GM19463 (cell line): Measurements from ENCODE around the gene PEX14.

ENCODE experiments used
- ATAC-seq: cut with Tn5 transposase; IDR thresholded peaks from one replicate; pipeline ENCODE4 v1.9.1; 2021; ENCODE audit warnings: mild to moderate bottlenecking, moderate library complexity; ENCODE audit not compliant: unreplicated experiment

PEX14 gene

DNA sequence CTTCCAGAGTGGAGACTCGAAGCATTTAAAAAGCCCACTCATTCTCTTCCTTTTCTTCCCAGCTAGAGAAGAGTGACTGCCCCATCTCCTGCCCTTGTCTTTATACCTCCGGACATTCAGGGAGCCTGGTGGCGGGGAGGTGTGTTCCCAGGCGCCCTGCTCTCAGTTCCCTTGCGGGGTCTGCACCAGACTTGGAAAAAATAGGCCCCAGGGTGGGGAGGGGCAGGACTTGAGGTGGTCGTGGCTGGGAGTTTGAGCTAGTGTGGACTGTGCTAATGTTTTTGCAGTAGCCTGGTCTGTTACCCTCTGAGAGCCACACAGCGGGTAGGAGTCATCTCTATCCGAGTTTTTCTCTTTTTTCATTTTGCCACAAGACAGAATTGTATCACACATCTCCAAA lies 139.1 kb downstream of the PEX14 start:
- no peak for ATAC-seq

DNA sequence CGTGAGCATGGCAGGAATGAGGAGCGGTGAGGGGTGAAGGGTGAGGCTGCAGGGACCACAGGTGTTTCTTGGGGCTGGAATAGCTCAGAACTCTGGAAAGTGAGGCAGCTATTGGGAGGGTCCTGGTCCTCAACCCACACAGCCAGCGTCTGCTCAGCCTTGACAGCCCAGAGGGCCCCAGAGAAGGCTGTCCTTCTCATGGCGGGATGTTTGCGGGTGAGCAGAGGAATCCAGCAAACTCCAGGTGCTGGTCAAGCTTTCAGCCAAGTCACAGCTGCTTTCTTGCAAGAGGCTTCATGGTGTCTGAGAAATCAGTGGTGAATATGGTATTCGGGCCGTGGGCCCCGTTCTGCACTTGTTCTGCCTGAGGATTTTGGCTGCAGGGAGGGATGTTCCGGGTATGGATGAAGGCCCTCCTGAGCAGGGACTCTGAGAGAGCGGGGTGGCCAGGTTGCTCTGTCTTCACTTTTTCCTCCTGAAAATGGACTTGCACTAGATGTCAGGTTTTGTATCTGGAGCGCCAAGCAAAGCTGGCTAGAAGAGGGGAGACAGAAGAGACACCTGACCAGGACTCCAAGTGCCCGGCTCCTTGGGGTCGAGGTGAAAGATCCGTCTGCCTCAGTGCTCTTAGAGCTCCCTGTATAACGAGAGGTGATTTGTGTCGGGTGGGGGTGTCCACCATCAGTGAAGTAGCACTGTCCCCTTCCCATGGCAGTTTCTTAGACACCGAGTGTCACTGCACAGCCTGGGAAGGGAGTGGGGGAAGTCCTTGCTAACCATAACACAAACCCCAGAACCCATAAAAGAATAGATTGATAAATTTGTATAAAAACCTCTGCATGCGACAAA lies 139.9 kb downstream of the PEX14 start:
- ATAC-seq: no peak

DNA sequence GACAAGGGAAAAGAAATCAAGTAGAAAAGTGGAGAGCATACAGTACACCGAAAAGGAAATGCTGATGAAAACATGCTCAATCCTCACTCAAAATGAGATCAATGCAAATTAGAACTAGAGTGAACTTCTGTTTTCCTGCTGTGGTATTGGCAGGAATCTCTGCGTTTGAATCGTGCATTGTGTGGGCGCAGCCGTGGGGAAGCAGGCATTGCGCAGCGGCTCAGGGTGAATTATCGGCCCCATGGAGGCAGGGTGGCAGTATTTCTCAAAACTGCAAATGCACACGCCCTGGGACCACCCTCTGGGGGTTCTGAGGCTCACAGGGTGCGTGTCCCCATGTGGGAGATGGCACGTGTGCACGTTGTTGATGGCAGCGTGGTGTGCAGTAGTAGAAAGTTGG lies 140.6 kb downstream of the PEX14 start:
- ATAC-seq: no peak

DNA sequence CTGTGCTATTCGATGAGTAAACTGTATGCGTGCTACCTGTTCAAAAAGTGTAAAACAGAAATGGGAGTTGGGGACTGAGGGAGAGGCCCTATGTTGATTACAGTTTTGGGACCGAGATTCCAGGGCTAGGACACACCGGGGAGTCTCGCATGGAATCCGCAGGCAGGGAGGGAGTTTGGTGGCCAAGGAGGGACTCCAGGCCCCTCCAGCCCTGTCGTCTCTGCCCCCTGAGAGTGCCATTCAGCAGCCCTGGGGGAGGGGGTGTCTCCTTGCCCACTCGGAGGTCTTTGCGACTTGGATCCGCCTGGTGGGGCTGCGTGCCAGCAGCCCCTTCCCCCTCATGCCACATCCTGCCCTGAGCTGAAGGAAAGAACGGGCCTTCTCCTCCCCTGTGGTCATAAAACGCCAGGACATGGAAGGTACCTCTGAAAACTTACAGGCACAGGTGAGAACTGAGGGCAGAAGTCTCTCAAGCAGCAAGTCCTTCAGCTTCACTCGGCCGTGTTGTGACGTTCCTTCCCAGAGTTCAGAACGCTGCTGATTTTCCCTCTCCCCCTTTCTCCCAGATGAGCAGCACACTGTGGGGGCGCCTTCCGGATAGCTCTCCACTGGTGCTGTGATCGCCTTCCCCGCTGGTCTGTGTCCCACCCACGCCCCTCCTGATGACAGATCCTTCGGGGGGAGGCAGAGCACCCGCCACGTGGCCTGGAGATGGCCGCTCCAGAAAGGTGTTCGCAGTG lies 141.4 kb downstream of the PEX14 start:
- no peak for ATAC-seq

DNA sequence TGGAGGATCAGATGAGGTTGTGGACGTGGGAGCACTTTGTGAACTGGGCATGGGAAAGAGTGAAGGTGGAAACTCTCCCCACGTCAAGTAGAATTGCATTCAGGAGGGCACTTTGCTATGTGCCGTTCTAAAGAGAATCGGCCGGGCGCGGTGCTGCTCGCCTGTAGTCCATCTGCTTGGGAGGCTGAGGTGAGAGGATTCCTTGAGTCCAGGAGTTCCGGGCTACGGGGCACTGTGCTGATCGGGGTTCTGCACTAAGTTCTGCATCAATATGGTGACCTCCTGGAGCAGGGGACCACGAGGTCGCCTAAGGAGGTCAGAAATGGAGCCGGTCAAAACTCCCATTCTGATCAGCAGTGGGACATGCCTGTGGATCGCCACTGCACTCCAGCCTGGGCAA lies 141.9 kb downstream of the PEX14 start:
- ATAC-seq: no peak

DNA sequence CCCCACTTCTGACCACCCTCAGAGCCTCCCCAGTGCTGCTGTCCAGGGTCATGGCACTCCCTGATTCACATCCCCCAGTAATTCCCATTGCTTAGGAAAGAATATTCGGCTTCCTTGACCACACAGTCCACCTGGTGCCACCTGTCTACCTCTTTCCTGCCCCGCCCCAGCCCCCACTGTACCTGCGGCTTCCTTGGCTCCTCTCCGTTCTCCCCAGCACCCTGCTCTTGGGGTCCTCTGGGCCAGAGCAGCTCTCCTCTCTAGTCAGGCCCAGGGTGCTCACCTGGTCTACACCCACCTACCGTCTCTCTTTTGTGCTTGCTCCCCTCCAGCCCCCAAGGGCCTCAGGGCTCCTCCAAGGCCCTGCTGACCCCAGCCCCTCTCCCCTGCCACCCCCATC lies 142.6 kb downstream of the PEX14 start:
- ATAC-seq: no peak

GRCh38 chr1:10617931-10618885 lies 143.5 kb downstream of the PEX14 start:
- no peak for ATAC-seq

GRCh38 chr1:10620776-10621175 lies 146.0 kb downstream of the PEX14 start:
- no peak for ATAC-seq

GRCh38 chr1:10621906-10622305 lies 147.2 kb downstream of the PEX14 start:
- ATAC-seq: no peak

DNA sequence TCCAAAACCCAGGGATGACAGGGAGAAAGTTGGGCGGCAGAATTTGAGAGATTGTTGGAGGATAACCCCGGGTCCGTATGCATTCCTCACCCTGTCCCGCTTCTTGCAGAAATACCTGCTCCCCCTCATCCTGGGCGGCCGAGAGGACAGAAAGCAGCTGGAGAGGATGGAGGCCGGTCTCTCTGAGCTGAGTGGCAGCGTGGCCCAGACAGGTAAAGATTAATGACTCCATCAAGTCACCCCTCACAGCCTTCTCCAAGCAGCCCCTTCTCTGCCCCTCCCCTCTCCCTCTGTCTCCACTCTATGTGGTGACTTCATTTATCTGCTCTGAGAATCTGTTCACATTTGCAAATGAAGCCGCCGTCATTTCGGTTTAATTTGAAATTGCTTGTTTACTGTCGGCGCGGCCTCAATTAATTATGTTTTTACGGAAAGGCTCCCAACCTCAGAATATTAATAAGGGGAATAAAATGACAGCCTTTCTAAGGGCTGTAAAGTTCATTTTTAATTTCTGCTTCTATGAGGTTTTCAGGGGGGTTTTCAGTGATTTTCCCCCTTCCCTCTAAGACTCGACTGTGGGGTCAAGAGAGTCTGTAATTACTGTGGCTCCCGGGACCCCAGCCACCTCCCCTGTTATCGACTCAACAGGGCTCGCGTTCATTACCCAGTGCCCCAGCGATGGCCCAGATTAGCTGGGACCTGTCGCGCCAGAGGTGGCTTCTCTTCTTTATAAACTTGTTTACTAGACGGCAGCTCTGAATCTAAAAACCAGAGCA lies 148.3 kb downstream of the PEX14 start:
- no peak for ATAC-seq

DNA sequence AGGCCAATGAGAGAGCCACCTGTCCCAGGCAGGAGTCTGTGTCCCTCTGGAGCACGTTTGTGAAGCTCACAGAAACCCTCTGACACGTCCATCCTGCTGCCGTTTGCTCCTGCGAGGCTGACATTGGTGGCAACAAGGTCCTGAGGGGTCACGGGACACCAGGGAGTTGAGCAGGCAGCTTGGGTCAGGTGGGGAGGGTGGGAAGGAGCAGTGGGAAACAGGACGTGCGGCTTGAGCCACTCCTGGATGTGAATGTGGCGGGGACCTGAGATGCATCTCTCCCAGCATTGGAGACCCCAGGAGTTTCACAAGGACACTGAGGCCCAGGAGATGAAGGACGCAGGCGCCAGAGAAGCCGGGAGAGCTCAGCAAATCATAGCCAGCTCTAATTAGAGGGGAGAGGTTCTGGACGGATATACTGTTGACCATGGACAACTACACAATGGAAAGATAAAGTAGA lies 149.0 kb downstream of the PEX14 start:
- no peak for ATAC-seq

GRCh38 chr1:10624256-10625050 lies 149.7 kb downstream of the PEX14 start:
- ATAC-seq: no peak

- ATAC-seq: no peak
Observed at GRCh38 chr1:10625076-10625475, 150.3 kb downstream of the PEX14 start.

DNA sequence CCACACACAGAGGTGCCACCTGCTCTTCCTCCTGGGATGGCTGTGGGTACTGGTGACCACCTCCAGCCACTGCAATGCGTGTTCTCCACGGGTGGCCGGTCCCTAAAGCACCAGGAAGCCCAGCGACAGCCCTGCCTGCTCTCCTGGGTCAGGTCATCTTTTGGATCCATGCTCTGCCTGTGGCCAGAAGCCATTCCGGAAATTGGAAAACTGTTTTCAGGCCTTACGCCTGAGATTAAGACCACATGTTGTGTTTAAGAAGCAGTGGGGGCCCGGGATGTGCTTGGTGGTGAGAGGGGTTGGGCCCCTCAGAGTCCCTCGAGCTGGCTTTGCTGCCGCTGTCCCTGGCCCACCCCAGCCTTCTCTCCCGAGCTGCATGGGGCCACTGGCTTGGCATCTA lies 150.8 kb downstream of the PEX14 start:
- no peak for ATAC-seq

GRCh38 chr1:10626131-10626731 lies 151.5 kb downstream of the PEX14 start:
- ATAC-seq: no peak

- no peak for ATAC-seq
Observed at GRCh38 chr1:10626791-10627410, 152.2 kb downstream of the PEX14 start.

DNA sequence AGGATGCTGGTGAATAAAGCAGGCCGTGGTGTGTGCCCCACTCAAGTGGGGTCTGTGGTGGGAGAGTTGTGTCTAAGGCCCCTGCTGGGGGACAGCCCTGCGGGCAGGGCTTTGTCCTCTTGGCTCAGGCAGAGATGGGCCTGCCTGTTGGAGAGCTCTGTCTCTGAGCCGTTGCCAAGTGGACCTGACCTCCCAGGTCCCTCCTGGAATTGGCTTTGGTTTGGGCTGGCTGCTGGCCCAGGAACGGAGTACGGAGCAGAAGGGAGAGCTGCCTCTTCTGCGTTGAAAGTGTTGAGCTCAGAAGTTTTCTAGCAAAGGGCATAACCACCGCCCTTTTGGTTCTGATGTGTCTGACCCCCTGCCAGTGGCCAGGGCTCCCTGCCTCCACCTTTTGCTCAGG lies 153.9 kb downstream of the PEX14 start:
- no peak for ATAC-seq

DNA sequence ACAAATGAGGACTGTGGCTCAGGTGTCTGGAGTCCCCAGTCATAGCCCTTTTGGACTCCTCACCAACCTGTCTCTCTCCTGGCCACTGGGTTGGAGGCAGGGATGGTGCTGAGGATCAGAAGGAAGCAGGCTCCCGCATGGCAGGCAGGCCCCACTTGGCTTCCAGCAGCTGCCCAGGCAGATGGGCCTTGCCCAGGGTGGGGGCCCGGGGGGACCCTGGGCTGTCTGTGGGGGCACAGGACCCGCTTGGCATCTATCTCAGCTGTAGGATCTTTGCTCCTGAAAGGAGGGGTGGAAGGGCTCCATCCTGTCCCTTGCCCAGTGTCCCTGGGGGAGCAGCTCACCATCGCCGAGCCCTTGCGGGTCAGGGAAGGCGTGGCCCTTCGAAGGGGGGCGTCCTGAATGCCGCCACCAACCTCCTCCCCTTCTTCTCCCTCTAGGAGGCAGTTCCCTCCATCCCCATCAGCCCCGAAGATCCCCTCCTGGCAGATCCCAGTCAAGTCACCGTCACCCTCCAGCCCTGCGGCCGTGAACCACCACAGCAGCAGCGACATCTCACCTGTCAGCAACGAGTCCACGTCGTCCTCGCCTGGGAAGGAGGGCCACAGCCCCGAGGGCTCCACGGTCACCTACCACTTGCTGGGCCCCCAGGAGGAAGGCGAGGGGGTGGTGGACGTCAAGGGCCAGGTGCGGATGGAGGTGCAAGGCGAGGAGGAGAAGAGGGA lies 154.5 kb downstream of the PEX14 start:
- no peak for ATAC-seq
